Lower leg skin (tissue), 3 donors: ENCODE measurements around the gene CAMK2G.

Source experiments
- CTCF ChIP-seq, 3 donors: fragments of 450-650 bp; IDR thresholded peaks; one replicate each; pipeline ENCODE4 v1.5.1; 2016; ENCODE audit warnings: antibody characterized with exemption in 3 of 3, mild to moderate bottlenecking in 3 of 3, moderate library complexity in 2 of 3
- POLR2A ChIP-seq, 2 donors: fragments of 450-650 bp; IDR thresholded peaks; one replicate each; pipeline ENCODE4 v1.6.1; 2016 to 2017; ENCODE audit warnings: antibody characterized with exemption in 2 of 2, mild to moderate bottlenecking in 1 of 2, moderate library complexity in 1 of 2

DNA sequence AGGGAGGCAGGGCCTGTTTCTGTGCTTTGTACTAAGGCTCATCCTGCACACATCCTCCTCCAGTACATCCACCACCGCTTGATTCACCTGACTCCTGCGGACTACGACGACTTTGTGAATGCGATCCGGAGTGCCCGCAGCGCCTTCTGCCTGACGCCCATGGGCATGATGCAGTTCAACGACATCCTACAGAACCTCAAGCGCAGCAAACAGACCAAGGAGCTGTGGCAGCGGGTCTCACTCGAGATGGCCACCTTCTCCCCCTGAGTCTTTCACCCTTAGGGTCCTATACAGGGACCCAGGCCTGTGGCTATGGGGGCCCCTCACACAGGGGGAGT lies 73.1 kb downstream of the CAMK2G start:
- TF ChIP-seq CTCF (IDR thresholded peaks at IDR 0.05) = no peak
- no peak for TF ChIP-seq POLR2A (IDR thresholded peaks at IDR 0.05)
